Uterus (tissue), 2 donors: ENCODE data around the gene MYH7.

ENCODE experiments used
- CTCF ChIP-seq, 4 experiments: fragments of 200-600 bp in 2 of 4; fragments of 450-650 bp in 2 of 4; sonication (generic) in 2 of 4; IDR thresholded peaks; one replicate each; pipeline ENCODE4 v1.5.1; 2016 to 2019; ENCODE audit warnings: antibody characterized with exemption in 4 of 4, mild to moderate bottlenecking in 2 of 4, moderate library complexity in 1 of 4
- POLR2A ChIP-seq, 2 donors: fragments of 450-650 bp; IDR thresholded peaks; one replicate each; pipeline ENCODE4 v1.6.1; 2016; ENCODE audit warnings: antibody characterized with exemption in 2 of 2, mild to moderate bottlenecking in 1 of 2, moderate library complexity in 1 of 2

- no peak for TF ChIP-seq CTCF (IDR thresholded peaks at IDR 0.05)
- TF ChIP-seq POLR2A (IDR thresholded peaks at IDR 0.05), result no peak
Observed at GRCh38 chr14:23457587-23458445, 22.4 kb upstream of the MYH7 start.
